Endodermal cell (in vitro differentiated cells): ENCODE measurements around the gene SPDYE1. TPM values are rescaled to one million over a fixed set of nuclear protein-coding genes. Genes with fewer than 3 reads are reported as not detected.

Experiments used
- DNase-seq: peaks from one replicate; pipeline ENCODE4 v3.0.0-alpha.2; 2017
- H3K27ac ChIP-seq: 2 replicates; pipeline ENCODE4 v1.5.1; 2013; ENCODE audit warnings: mild to moderate bottlenecking, low read depth, low read length, moderate library complexity
- H3K27me3 ChIP-seq: 2 replicates; pipeline ENCODE4 v1.6.1; 2013; ENCODE audit warnings: mild to moderate bottlenecking, low read length, moderate library complexity; ENCODE audit not compliant: insufficient read depth, control insufficient read depth, poor library complexity, severe bottlenecking
- H3K36me3 ChIP-seq: 2 replicates; pipeline ENCODE4 v1.7.0; 2013; ENCODE audit warnings: mild to moderate bottlenecking, low read length, moderate library complexity; ENCODE audit not compliant: control insufficient read depth, insufficient read depth
- H3K4me1 ChIP-seq: one replicate; pipeline ENCODE4 v1.7.0; 2013; ENCODE audit warnings: low read length; ENCODE audit not compliant: control insufficient read depth, insufficient read depth
- H3K4me3 ChIP-seq: 2 replicates; pipeline ENCODE4 v1.5.1; 2013; ENCODE audit warnings: mild to moderate bottlenecking, low read length, moderate library complexity
- H3K9ac ChIP-seq: 2 replicates; pipeline ENCODE4 v1.6.1; 2013; ENCODE audit warnings: mild to moderate bottlenecking, low read length, moderate library complexity; ENCODE audit not compliant: poor library complexity, severe bottlenecking; ENCODE audit errors: extremely low read depth
- H3K9me3 ChIP-seq: 2 replicates; pipeline ENCODE4 v1.6.1; 2013; ENCODE audit warnings: mild to moderate bottlenecking, low read length, moderate library complexity; ENCODE audit not compliant: control insufficient read depth
- H3K27ac Mint-ChIP-seq: 2 replicates; pipeline ENCODE4 v1.8.0; 2020; ENCODE audit warnings: mixed read lengths
- H3K27me3 Mint-ChIP-seq: 2 replicates; pipeline ENCODE4 v1.8.0; 2021; ENCODE audit warnings: mild to moderate bottlenecking, mixed read lengths; ENCODE audit not compliant: insufficient read depth
- H3K36me3 Mint-ChIP-seq: 2 replicates; pipeline ENCODE4 v1.8.0; 2020; ENCODE audit warnings: low read depth, mixed read lengths
- H3K4me1 Mint-ChIP-seq: 2 replicates; pipeline ENCODE4 v1.8.0; 2020; ENCODE audit warnings: mixed read lengths
- H3K4me3 Mint-ChIP-seq: 2 replicates; pipeline ENCODE4 v1.8.0; 2020; ENCODE audit warnings: mild to moderate bottlenecking, moderate library complexity, mixed read lengths
- H3K9me3 Mint-ChIP-seq: 2 replicates; pipeline ENCODE4 v1.8.0; 2020; ENCODE audit warnings: mild to moderate bottlenecking, mixed read lengths
- CTCF ChIP-seq: fragments of 200-600 bp; sonication (generic); conservative IDR thresholded peaks from 2 replicates; pipeline ENCODE4 v1.5.0; 2021; ENCODE audit warnings: antibody characterized with exemption, mild to moderate bottlenecking
- WGBS, 2 experiments: methylation state at CpG; one replicate each; pipeline versions ENCODE4 v1.1.5 to v1.1.7; 2013; ENCODE audit warnings: missing lambda C conversion rate in 2 of 2, mixed read lengths in 1 of 2; ENCODE audit not compliant: insufficient coverage in 1 of 2, insufficient read length in 1 of 2; 5-methylcytosine and 5-hydroxymethylcytosine counted together
- total RNA-seq, 2 donors: library from RNA; stranded (reverse); fragmentation: NEBNext Ultra II Directional in 1 of 2; extraction: Animal tissue kit (Norgen Biotek cat#: 25700) in 1 of 2; gene quantifications; 2 replicates in 1 of 2; 3 replicates in 1 of 2; pipeline ENCODE4 v1.2.1, GENCODE V29; 2021

SPDYE1 gene
- total RNA-seq, 2 donors from 2014 or later = 0.15 TPM; not detected in 1

DNA sequence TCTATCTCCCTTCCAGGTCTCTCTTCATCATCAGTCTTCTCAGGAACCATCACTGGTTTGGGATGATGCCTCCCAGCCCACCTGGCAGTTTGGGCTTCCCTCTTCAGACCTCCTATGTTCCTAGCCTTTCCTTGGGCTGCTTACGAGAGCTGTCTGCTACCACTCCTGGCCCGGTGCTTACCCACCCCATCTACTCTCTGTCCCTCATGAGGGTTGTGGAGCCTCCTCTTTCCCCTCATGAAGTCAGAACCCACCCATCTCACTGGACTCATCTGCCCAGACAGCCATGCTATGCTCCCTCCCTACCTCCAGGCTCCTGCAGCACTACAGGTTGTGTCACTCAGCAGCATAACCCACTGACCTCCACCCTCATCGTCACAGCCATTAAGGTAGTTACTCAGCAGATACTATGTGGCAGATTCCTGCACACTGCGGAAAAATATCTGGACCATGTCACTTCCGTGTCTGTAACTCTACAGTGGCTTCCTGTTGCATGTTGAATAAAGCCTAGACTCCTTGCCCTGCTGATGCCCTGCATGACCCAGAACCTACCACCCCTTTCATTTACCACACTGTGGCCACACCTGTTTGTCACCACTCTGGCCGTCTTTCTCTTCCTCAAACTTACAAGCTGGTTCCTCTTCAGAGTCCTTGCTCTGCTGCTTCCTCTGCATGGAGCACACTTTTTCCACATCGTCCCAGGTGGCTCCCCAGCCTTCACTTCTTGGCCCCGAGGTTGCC lies 48.8 kb downstream of the SPDYE1 start:
- peaks cover 19% of the 10 kb centered on the region for H3K36me3 Mint-ChIP-seq
- peak overlapping the region; percentile 77 for H3K4me3 Mint-ChIP-seq
- H3K27me3 Mint-ChIP-seq = peaks cover 11% of the 10 kb centered on the region
- H3K27ac Mint-ChIP-seq = no peak overlapping the region
- Histone ChIP-seq H3K36me3 (peaks cover 42% of the 10 kb centered on the region), H3K9ac (no peak overlapping the region), H3K27ac (no peak overlapping the region), H3K4me1 (no peaks in the 10 kb centered on the region), H3K9me3 (peaks cover 4% of the 10 kb centered on the region), H3K4me3 (peak overlapping the region; percentile 99), H3K27me3 (peaks cover 5% of the 10 kb centered on the region)
- WGBS, 2 experiments = 94 to 95% methylated on average over 6 to 8 of the region's 8 CpGs
- no peaks in the 10 kb centered on the region for H3K9me3 Mint-ChIP-seq
- TF ChIP-seq CTCF = no peak
- peaks cover 14% of the 10 kb centered on the region for H3K4me1 Mint-ChIP-seq
- peak; percentile 13 for DNase-seq

DNA sequence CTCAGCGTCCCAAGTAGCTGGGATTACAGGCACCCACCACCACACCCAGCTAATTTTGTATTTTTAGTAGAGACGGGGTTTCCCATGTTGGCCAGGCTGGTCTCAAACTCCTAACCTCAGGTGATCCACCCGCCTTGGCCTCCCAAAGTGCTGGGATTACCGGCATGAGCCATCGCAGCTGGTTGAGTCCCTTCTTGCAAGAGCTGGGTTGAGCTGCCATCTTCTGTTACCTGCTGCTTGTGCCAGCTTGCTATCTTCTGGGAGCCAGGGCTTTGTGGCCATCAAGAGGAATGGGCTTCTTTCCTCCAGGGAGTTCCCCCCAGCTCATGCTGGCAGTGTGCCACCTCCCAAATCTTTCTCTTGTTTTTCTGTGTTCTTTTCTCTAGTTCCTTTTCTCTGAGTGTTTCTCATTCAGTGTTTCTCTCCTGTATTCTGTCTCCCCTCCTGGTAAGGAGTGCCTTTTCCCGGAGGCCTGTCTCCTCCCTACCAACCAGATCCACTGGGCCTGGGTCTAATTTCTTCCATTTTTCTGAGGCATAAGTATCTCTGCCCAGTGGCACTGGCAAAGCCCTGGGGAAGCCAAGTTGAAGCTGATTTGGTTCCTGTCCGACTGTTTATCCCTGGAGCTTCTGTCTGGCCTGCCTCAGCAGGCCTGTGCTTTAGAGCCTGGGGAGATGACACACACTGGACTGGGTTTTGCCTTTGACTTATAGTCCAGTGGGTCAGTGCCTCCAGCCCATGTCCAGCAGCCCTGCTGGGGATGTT lies 50.5 kb downstream of the SPDYE1 start:
- Histone ChIP-seq H3K9ac (no peak overlapping the region), H3K27me3 (no peaks in the 10 kb centered on the region), H3K36me3 (peaks cover 55% of the 10 kb centered on the region), H3K9me3 (no peaks in the 10 kb centered on the region), H3K4me3 (no peak overlapping the region), H3K27ac (no peak overlapping the region), H3K4me1 (no peaks in the 10 kb centered on the region)
- Mint-ChIP-seq H3K27ac (no peak overlapping the region), H3K4me1 (peaks cover 14% of the 10 kb centered on the region), H3K36me3 (peaks cover 30% of the 10 kb centered on the region), H3K27me3 (no peaks in the 10 kb centered on the region), H3K9me3 (no peaks in the 10 kb centered on the region), H3K4me3 (no peak overlapping the region)
- DNase-seq = peak; percentile 15
- no peak for TF ChIP-seq CTCF
- 83 to 90% methylated on average over 4 to 7 of the region's 7 CpGs for WGBS, 2 experiments

DNA sequence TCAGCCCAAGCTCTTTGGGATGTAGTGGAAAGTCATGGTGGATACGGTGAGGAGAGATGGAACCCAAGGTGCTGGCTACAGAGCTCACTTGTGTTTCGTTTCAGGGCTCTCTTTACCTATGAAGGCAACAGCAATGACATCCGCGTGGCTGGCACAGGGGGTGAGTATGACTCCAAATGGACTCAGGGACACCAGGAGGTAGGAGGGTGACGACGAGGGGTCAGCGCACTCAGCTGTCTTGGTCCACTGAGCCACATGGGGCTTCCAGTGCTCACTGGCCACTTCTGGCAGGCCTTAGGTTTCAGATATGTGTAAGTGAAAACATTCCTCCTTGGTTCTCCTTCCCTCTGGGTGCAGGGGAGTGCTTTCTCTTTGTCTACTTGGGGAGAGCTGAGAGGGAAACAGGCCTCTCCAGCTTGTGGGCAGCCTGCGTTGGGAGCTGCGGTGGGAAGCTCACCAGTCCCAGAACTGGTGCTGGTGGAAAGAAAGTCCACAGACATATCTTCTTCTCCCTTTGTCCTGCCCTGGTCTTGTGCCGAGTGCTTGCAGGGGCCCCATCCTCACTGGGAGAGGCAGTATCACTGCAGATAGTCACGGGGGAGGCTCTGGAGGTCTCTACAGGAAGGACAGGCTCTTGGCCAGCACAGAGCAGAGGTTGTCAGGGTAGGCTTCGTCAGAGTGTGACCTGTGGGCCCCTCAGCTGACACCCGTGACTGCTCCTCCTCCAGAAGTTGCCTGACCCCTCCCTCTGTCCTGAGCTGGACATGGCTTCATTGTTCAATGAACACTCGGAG lies 52.6 kb downstream of the SPDYE1 start:
- H3K27ac ChIP-seq = no peak overlapping the region
- 91 to 95% methylated on average over 9 to 14 of the region's 14 CpGs for WGBS, 2 experiments
- peaks cover 74% of the 10 kb centered on the region for H3K36me3 ChIP-seq
- no peak for TF ChIP-seq CTCF
- H3K27me3 ChIP-seq = no peaks in the 10 kb centered on the region
- no peaks in the 10 kb centered on the region for H3K4me1 ChIP-seq
- Mint-ChIP-seq H3K27ac (no peak overlapping the region), H3K4me3 (no peak overlapping the region), H3K4me1 (peaks cover 7% of the 10 kb centered on the region), H3K36me3 (peaks cover 40% of the 10 kb centered on the region), H3K9me3 (no peaks in the 10 kb centered on the region), H3K27me3 (no peaks in the 10 kb centered on the region)
- no peaks in the 10 kb centered on the region for H3K9me3 ChIP-seq
- no peak overlapping the region for H3K4me3 ChIP-seq
- DNase-seq = peak; percentile 19
- H3K9ac ChIP-seq = no peak overlapping the region
